K562 (cell line): ENCODE results near the gene C18orf32. TPM values are rescaled to one million over a fixed set of nuclear protein-coding genes. Genes with fewer than 3 reads are reported as not detected.

Source experiments
- BRD9 ChIP-seq: fragments of 450-650 bp; IDR thresholded peaks from 2 replicates; pipeline ENCODE4 v1.6.1; 2018; ENCODE audit warnings: low read depth; ENCODE audit not compliant: partially characterized antibody
- E2F3 ChIP-seq: fragments of 250-450 bp; sonication (Bioruptor Pico); IDR thresholded peaks from 2 replicates; pipeline ENCODE4 v1.4.0; 2020; ENCODE audit warnings: mild to moderate bottlenecking
- EGR1 ChIP-seq: fragments of 450-650 bp; conservative IDR thresholded peaks from 2 replicates; pipeline ENCODE4 v1.6.1; 2017; ENCODE audit warnings: mild to moderate bottlenecking
- MEF2D ChIP-seq: conservative IDR thresholded peaks from 2 replicates; pipeline ENCODE4 v1.6.1; 2016; ENCODE audit warnings: low read depth, missing genetic modification characterization, missing compliant biosample characterization
- NCOR1 ChIP-seq: fragments of 450-650 bp; IDR thresholded peaks from 2 replicates; pipeline ENCODE4 v1.6.1; 2016; ENCODE audit warnings: mild to moderate bottlenecking, moderate library complexity
- NFE2L1 ChIP-seq: fragments of 450-650 bp; IDR thresholded peaks from 2 replicates; pipeline ENCODE4 v1.6.1; 2016; ENCODE audit warnings: missing genetic modification characterization, low read depth, mild to moderate bottlenecking, missing compliant biosample characterization, moderate library complexity, borderline replicate concordance
- SRF ChIP-seq, 2 experiments: fragments of 250-450, 450-650 bp in 1 of 2; sonication (Bioruptor Pico) in 1 of 2; sonication (generic) in 1 of 2; formaldehyde crosslinking; IDR thresholded peaks; 2 replicates each; pipeline versions ENCODE4 v1.5.0 to v1.5.1; 2020 to 2022; ENCODE audit warnings: mild to moderate bottlenecking in 1 of 2, missing genetic modification reagents in 1 of 2
- ZNF12 ChIP-seq: sonication (generic); formaldehyde crosslinking; IDR thresholded peaks from 2 replicates; pipeline ENCODE4 v1.4.0; 2020; ENCODE audit warnings: mild to moderate bottlenecking, missing genetic modification reagents
- ZNF133 ChIP-seq: fragments of 250-450 bp; sonication (Bioruptor Pico); IDR thresholded peaks from 2 replicates; pipeline ENCODE4 v1.4.0; 2020; ENCODE audit warnings: mild to moderate bottlenecking
- ZNF324 ChIP-seq: fragments of 250-450 bp; sonication (Bioruptor Pico); IDR thresholded peaks from 2 replicates; pipeline ENCODE4 v1.4.0; 2020; ENCODE audit warnings: mild to moderate bottlenecking
- polyA plus RNA-seq, 8 experiments: library from polyadenylated mRNA; depleted of rRNA in 4 of 8; stranded (reverse) in 5 of 8; unstranded in 3 of 8; fragments of >200 nt; fragmentation: Nextera tagmentation in 2 of 8; fragmentation: Illumina TruSeq in 1 of 8; extraction: Ambion mirVana in 2 of 8; extraction: Trizol in 1 of 8; gene quantifications; 2 replicates each; pipeline versions ENCODE4 v1.2.1 to v1.2.3, GENCODE V29; 2011 to 2014; ENCODE audit warnings: inconsistent platforms in 1 of 8, missing spikeins in 1 of 8
- total RNA-seq, 7 experiments: library from RNA; depleted of rRNA in 6 of 7; stranded (reverse); fragments of >200 nt in 6 of 7; fragmentation: Illumina TruSeq in 2 of 7; extraction: Trizol in 2 of 7; gene quantifications; 2 replicates each; pipeline versions ENCODE4 v1.2.1 to v1.2.3, GENCODE V29; 2011 to 2021; ENCODE audit warnings: low replicate concordance in 1 of 7
- TF ChIP-seq, protein P1 (sequence below): fragments of 450-650 bp; IDR thresholded peaks from 2 replicates; pipeline ENCODE4 v1.6.1; 2018; ENCODE audit warnings: mild to moderate bottlenecking, low read depth; ENCODE audit not compliant: partially characterized antibody
- TF ChIP-seq, protein P2 (sequence below): IDR thresholded peaks from 3 replicates; pipeline ENCODE4 v1.6.1; 2011; ENCODE audit warnings: borderline replicate concordance, mild to moderate bottlenecking, moderate library complexity; ENCODE audit not compliant: insufficient read length; ENCODE audit errors: extremely low read depth
- TF ChIP-seq, protein P3 (sequence below): fragments of 250-450 bp; sonication (Bioruptor Pico); IDR thresholded peaks from 2 replicates; pipeline ENCODE4 v1.6.1; 2021; ENCODE audit warnings: mild to moderate bottlenecking
- TF ChIP-seq, protein P4 (sequence below): IDR thresholded peaks from 2 replicates; pipeline ENCODE4 v1.6.1; 2011; ENCODE audit warnings: borderline replicate concordance, low read depth, mild to moderate bottlenecking, moderate library complexity, low read length; ENCODE audit not compliant: insufficient read depth, poor library complexity, severe bottlenecking
- TF ChIP-seq, protein P5 (sequence below): fragments of 450-650 bp; IDR thresholded peaks from 2 replicates; pipeline ENCODE4 v1.6.1; 2014; ENCODE audit warnings: low read depth, mild to moderate bottlenecking, moderate library complexity, borderline replicate concordance

Gene C18orf32
- total and polyA plus RNA-seq, 9 of the 15 experiments (the other 6 are each of a cell fraction or from before 2014, with no cell fraction given): 8.5 to 35.0 (median 20.4) TPM

DNA sequence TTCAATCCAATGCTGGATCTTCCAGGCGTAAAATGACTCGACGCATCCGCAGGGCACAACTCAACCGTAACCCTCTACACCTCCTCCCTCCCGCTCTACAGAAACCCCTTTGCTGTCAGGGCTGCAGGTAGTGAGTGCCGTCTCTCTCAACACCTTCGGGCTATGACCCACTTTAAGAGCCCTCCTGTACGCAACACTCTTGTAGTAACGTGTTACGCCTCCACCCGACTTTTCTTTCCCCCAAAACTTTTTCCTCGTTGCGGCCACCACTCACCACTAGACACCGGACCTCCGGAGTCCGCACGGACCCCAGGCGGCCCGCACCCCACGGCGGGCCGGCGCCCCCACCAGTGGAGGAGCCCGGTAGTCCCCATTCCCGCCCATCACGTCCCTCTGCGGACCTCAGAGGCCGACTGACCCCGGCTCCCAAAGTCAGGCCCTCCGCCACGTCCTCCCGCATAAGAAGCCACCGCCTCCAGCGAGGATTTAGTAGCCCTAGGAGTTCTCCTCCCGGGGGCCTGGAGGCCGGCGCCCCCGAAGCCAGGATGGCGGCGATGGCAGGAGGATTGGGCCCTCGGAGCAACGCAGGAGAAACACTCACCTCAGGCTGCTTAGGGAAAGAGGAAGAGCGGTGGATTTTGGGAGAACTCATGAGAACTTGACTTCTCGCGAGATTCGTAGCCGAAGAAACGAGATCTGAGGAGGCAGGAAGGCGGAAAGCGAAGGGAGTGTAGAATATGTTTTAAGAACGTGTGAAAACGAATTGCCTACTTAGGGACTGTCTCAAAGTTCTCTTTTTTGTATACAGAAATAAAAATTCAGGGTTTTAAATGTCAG, 5.0 kb upstream of the C18orf32 start, which contains the start of gene RPL17 (continued):
- TF ChIP-seq ZNF12 (no peak), EGR1 (no peak), ZNF324 (no peak), ZNF133 (CRISPR knock-in tag) (no peak), BRD9 (peak; percentile 97), NCOR1 (no peak; the same call in 1 of the 2 replicates), E2F3 (0 out of 2 replicates have a peak, but pooled peaks have one; percentile 16), MEF2D (tag) (0 out of 2 replicates have a peak, but pooled peaks have one; percentile 24), SRF (CRISPR knock-in tag; IDR thresholded peaks at IDR 0.05) (no peak), NFE2L1 (tag) (no peak)
- TF ChIP-seq, protein P1, sequence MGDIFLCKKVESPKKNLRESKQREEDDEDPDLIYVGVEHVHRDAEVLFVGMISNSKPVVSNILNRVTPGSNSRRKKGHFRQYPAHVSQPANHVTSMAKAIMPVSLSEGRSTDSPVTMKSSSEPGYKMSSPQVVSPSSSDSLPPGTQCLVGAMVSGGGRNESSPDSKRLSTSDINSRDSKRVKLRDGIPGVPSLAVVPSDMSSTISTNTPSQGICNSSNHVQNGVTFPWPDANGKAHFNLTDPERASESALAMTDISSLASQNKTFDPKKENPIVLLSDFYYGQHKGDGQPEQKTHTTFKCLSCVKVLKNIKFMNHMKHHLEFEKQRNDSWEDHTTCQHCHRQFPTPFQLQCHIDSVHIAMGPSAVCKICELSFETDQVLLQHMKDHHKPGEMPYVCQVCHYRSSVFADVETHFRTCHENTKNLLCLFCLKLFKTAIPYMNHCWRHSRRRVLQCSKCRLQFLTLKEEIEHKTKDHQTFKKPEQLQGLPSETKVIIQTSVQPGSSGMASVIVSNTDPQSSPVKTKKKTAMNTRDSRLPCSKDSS: no peak
- TF ChIP-seq, protein P2, sequence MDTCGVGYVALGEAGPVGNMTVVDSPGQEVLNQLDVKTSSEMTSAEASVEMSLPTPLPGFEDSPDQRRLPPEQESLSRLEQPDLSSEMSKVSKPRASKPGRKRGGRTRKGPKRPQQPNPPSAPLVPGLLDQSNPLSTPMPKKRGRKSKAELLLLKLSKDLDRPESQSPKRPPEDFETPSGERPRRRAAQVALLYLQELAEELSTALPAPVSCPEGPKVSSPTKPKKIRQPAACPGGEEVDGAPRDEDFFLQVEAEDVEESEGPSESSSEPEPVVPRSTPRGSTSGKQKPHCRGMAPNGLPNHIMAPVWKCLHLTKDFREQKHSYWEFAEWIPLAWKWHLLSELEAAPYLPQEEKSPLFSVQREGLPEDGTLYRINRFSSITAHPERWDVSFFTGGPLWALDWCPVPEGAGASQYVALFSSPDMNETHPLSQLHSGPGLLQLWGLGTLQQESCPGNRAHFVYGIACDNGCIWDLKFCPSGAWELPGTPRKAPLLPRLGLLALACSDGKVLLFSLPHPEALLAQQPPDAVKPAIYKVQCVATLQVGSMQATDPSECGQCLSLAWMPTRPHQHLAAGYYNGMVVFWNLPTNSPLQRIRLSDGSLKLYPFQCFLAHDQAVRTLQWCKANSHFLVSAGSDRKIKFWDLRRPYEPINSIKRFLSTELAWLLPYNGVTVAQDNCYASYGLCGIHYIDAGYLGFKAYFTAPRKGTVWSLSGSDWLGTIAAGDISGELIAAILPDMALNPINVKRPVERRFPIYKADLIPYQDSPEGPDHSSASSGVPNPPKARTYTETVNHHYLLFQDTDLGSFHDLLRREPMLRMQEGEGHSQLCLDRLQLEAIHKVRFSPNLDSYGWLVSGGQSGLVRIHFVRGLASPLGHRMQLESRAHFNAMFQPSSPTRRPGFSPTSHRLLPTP: no peak
- TF ChIP-seq, protein P3, sequence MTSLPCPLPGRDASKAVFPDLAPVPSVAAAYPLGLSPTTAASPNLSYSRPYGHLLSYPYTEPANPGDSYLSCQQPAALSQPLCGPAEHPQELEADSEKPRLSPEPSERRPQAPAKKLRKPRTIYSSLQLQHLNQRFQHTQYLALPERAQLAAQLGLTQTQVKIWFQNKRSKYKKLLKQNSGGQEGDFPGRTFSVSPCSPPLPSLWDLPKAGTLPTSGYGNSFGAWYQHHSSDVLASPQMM: no peak
- TF ChIP-seq, protein P4, sequence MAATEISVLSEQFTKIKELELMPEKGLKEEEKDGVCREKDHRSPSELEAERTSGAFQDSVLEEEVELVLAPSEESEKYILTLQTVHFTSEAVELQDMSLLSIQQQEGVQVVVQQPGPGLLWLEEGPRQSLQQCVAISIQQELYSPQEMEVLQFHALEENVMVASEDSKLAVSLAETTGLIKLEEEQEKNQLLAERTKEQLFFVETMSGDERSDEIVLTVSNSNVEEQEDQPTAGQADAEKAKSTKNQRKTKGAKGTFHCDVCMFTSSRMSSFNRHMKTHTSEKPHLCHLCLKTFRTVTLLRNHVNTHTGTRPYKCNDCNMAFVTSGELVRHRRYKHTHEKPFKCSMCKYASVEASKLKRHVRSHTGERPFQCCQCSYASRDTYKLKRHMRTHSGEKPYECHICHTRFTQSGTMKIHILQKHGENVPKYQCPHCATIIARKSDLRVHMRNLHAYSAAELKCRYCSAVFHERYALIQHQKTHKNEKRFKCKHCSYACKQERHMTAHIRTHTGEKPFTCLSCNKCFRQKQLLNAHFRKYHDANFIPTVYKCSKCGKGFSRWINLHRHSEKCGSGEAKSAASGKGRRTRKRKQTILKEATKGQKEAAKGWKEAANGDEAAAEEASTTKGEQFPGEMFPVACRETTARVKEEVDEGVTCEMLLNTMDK: no peak
- TF ChIP-seq, protein P5, sequence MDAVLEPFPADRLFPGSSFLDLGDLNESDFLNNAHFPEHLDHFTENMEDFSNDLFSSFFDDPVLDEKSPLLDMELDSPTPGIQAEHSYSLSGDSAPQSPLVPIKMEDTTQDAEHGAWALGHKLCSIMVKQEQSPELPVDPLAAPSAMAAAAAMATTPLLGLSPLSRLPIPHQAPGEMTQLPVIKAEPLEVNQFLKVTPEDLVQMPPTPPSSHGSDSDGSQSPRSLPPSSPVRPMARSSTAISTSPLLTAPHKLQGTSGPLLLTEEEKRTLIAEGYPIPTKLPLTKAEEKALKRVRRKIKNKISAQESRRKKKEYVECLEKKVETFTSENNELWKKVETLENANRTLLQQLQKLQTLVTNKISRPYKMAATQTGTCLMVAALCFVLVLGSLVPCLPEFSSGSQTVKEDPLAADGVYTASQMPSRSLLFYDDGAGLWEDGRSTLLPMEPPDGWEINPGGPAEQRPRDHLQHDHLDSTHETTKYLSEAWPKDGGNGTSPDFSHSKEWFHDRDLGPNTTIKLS: peak; percentile 83; the same call in 1 of the 2 replicates
